PFSK-1 (cell line): ENCODE results near the gene LCN6.

Experiments used
- POLR2AphosphoS5 ChIP-seq: IDR thresholded peaks from 2 replicates; pipeline ENCODE4 v1.6.1; 2012; ENCODE audit warnings: low read depth, mild to moderate bottlenecking, control low read depth, low read length, moderate library complexity
- TAF1 ChIP-seq: IDR thresholded peaks from 2 replicates; pipeline ENCODE4 v1.6.1; 2012; ENCODE audit warnings: low read length, control low read depth, borderline replicate concordance; ENCODE audit not compliant: insufficient read depth

DNA sequence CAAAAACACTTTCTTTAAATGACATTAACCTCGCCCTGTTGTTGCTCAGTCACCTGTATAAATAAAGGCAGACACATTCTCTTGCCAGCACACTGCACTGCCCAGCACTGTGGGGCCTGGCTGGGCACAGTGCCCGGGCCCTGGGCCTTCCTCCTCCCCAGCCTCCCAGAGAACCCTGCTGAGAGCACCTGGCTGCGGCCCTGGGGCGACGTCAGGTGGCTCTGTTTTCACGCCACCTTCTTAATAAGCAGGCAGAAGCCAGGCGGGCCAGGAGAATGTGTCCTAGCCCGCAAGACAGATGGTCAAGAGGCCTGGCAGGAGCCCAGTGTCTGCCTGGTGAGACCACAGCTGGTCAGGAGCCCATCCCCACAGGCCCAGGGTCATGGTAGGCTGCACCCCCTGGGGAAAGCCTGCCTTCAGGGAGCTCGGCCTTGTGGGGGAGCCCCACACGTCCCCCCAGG, 52.9 kb downstream of the LCN6 start:
- TF ChIP-seq POLR2AphosphoS5 (no peak), TAF1 (no peak)
